DMS79 (cell line): ENCODE results near the gene PIK3C2G.

Experiments used
- DNase-seq: peaks from one replicate; lab custom pipeline; 2025; lab: John Stamatoyannopoulos, UW

The PIK3C2G gene

GRCh38 chr12:18564306-18564705 lies 303.0 kb downstream of the PIK3C2G start:
- DNase-seq: no peak

DNA sequence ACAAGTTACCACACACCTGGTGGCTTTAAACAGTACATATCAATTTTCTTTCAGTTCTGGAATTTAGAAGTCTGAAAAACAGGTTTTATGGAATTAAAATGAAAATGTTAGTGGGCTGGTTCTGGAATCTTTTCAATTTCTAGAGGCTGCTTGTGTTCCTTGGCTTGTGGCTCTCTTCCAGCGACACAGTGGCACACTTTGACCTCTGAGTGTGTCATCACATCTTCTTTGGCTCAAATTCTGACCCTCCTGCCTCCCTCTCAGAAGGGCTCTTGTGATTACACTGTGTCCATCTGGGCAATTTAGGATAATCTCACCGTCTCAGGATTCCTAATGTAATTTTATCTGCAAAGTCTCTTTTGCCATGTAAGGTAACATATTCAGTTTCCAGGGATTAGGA lies 306.5 kb downstream of the PIK3C2G start:
- DNase-seq: no peak

GRCh38 chr12:18570543-18570942 lies 309.2 kb downstream of the PIK3C2G start:
- no peak for DNase-seq

DNA sequence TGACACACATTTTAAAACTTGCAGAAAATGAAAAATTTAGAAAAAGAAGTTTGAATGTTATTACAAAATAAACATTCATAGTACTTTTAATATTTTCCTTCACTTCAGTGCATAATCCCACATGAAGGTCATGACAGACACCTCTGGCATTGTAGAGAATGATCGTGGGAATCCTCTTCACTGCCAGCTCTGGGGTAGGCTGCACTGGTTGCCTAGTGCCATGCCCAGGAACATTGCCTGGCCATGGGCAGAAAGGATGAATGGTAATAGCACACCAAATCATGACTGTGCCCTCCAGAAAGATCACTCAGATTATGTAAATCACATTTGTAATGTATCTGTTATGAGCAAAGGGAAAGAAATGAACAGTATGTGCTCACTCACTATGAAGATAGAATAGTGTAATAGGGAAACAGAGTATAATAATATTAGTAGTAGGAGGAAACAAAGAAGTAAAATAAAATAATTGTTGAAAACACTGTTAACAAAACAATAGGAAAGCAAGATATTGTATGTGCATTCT lies 314.8 kb downstream of the PIK3C2G start:
- DNase-seq: no peak

DNA sequence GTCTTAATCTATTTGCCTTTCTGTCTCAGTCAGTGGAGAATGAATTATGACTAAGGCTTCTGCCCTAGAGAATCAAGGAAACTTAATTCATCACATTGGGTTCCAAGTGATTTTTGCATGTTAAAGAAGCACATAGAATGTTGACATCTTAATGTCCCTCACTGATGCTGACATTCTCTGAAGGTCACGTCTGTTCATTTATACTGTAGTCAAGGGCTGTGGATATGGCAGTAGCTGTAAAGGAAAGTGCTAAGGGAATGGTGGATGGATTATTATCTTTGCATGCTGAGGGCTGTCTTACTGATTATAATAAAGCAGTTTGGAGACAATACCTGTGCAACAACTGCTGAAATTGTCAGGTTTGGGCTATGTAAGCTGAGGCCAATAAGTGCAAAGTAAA lies 315.3 kb downstream of the PIK3C2G start:
- DNase-seq: no peak

DNA sequence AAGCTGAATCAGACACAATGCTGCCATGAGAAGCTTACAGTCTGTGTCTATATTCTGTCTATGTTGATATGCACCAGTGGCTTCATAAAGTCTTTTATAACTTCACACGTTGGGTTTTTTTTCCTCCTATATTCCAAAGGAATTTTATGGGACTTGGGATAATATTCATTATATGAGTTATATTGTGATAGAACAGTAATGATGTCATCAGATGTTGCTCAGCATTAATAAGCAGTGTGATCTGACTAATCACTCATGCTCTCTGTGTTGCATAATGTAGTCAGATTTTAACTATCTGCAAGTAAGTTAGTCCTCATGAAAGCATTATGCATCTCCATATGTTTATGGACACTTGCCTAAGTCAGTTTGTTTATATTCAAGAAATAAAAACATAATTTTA lies 316.9 kb downstream of the PIK3C2G start:
- no peak for DNase-seq

GRCh38 chr12:18580291-18580690 lies 319.0 kb downstream of the PIK3C2G start:
- no peak for DNase-seq

DNA sequence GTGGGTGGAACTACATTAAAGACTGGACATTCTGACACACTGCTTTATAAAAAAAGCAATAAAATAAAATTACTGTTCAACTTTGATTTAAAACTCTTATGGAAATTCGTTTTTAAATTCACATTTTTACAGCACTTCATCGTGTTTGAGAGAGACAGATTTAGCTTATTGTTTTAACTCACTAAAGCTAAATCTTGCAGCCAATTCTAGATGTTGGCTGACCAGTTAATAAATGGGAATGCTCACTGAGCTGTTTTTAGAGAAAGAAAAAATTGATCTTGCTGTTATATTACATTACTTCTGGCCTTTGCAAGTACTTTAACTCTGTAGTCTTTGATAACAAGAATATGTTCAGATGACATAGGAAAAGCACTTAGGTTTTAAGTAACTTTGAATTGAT lies 319.4 kb downstream of the PIK3C2G start:
- DNase-seq: no peak

GRCh38 chr12:18581232-18581962 lies 320.1 kb downstream of the PIK3C2G start:
- DNase-seq: no peak

- DNase-seq: no peak
Observed at GRCh38 chr12:18583655-18584054, 322.3 kb downstream of the PIK3C2G start.

DNA sequence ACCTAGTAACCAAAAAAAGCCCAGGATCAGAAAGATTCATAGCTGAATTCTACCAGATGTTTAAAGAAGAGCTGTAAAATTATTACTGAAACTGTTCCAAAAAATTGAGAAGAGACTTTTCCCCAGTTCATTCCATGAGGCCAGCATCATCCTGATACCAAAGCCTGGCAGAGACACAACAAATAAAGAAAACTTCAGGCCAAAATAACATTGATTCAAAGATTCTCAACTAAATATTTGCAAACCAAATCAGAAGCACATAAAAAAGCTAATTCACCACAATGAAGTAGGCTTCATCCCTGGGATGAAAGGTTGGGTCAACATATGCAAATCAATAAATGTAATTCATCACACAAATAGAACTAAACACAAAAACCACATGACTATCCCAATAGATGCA lies 325.3 kb downstream of the PIK3C2G start:
- no peak for DNase-seq

DNA sequence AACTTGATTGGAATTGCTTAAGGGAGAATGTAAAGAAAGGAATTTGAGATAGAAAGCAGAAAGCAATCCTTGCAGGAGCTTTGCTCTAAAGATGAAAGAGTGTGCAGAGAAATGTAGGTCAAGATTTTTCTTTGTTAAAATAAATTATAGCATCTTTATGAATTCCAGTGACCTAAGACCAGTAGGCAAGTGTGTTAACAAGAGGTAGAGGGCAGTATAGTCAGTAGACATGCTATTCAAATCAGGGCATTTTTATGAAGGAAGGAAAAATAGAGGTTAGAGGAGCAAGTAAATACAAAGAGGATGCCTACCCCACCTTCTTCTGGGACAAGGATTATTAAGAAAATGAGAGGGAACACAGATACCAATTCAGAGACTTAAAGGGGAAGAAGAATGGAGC lies 328.0 kb downstream of the PIK3C2G start:
- no peak for DNase-seq

DNA sequence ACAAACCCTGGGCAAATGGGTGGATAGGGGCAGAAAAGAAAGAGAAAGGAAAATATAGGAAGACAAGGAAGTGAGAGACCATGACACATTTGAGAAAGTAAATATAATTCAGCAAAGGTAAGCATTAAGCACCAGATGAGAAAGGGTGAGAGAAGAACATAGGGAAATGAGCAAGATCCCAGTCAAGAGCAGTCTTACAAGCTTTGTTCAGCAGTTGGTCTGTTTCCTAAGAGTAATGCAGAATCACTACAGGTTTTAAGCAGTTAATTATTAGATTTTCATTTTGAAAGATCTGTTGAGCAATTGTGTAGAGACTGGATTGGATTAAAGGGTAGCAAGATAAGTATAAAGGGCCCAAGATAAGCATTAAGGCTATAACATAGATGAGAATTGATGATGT lies 330.2 kb downstream of the PIK3C2G start:
- no peak for DNase-seq

DNA sequence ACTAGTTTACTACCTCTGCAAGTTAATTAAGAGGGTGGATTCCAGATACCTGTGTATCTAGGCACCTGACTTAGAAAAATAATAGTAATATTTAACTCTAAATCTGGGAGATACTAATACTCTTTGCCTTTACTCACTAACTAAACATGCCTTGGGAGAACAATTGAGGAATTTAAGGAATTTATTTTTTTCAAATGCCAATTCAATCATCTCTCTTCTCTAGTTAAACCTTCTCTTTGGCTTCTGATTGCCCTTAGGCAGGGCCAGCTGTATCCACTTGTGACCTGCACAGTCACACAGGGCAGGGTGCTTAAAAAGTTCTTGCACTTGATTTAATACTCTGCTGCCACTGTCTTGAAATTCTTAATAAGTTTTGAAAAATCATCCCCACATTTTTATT lies 334.1 kb downstream of the PIK3C2G start:
- no peak for DNase-seq

- DNase-seq: no peak
Observed at GRCh38 chr12:18601962-18602361, 340.6 kb downstream of the PIK3C2G start.

DNA sequence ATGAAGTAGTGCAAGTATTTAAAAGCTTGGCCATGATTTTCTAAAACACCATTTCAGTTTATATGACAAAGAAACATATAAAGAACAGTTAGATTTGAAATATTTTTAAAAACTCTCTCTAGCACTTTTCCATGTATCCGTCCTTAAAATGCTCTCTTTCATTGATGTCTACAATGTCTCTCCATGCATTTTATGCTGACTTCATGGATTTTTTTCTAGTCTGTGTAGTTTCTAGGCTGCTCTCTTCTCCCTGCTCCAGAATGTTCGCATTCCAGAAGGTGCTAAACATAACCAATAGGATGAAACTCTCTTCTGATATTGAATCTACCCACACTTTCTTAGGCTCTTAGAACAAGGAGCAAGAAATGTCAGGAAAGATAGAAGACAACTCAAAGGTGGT lies 351.7 kb downstream of the PIK3C2G start:
- DNase-seq: no peak

DNA sequence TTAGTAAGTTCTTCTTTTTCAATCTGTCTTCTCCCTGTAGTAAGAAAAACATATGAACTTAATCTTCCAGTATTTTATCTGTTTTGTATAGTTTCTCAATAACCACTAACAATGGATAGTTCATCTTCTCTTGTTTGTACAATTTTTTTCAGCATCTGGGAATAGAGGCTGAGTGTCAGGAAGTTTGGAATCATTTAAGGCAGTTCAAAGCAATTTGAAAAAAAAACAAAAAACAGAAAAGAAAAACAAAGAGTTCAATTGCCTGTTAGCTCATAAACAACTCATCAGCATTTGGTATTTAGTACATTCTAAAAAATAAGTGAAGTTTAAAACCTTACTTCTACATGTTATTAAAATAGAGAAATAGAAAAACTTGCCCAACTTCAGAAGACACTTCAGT lies 359.7 kb downstream of the PIK3C2G start:
- DNase-seq: no peak

DNA sequence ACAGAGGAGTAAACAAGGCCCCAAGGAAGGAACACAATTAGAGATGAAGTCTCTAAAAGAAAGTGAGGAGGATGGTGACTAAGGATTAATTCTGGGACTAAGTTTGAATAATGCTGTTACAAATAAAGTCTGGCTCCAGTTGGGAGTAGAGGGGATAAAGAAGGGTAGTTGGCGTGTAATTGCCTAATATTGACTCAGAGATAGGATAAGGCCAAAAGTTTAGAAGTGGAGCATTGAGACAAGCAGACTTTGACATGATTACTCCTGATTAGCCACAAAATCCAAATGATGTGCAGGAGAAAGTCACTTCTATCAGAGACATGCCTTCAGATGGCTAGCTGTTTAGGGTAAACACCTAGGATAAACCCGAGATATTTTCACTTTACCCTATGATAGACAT lies 368.1 kb downstream of the PIK3C2G start:
- no peak for DNase-seq

DNA sequence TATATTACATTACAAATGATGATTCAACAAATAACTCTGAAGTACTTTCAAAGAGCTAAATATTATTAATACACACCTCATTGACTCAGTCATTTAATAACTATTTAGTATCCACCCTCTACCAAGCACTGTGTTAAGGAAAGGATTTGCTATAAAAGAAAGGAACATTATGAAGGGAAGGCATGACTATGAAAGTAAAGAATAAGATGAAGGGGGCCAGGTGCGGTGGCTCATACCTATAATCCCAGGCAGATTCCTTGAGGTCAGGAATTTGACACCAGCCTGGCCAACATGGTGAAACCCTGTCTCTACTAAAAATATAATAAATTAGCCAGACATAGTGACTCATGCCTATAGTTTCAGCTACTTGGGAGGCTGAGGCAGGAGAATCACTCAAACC lies 368.6 kb downstream of the PIK3C2G start:
- DNase-seq: no peak

DNA sequence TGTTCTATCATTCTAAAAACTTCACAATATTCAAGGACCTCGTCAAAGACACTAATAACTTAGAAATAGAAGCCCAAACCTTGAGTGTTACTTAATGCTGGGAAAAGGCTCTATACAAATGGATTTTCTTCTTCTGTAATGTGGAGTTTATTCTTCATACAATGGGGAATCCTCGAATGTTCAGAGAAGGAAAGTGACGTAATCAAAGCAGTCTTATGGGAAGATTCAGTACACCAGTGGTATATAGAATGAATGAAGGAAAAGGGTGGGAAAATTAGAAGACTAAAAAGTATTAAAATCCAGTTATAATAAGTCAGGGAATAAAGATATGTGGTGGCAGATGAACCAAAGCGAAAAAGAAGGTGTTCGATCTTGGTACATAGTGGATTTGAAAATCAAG lies 370.0 kb downstream of the PIK3C2G start:
- DNase-seq: no peak

GRCh38 chr12:18632848-18633247 lies 371.5 kb downstream of the PIK3C2G start:
- no peak for DNase-seq

DNA sequence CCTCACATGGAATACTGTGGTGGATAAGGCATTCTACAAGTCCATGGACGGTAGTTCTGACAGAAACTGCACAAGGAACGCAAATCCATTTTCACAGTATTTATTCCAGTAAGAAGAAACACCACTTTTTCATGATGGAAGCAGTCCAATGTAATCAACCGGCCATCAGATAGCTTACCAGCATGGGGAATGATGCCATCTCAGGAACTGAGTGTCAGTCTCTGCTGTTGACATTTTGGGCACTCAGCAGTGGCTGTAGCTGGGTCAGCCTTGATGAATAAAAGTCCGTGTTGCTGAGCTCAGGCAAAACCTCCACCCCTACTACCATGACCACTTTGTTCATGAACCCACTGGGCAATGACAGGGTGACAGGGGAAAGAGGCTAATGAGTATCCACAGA lies 373.1 kb downstream of the PIK3C2G start:
- DNase-seq: no peak

DNA sequence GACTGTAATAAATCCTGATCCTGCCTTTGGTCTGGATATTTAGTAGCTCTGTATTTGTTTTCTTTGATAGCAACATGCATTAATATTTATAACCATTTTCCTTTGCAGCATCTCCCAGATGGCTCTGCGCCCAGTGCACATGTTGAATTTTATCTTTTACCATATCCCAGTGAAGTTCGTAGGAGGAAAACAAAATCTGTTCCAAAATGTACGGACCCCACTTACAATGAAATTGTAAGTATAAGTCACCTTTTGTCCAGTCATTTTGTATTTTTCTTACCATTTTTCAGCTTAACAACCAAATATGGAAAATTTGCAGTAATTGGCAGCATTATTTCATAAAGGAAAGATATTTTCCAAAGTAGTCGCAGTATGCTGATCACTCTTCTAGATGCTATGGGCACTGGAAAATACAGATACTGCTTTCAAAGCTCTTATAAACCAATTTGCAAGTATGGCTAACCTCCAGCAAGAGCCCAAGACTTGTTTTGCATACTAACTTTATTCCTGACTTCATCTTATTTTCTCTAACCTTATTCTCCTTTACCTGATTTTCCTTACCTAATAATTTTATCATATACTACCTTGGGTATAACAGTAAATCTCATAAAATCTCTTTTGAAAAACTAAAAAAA lies 379.1 kb downstream of the PIK3C2G start:
- DNase-seq: no peak

DNA sequence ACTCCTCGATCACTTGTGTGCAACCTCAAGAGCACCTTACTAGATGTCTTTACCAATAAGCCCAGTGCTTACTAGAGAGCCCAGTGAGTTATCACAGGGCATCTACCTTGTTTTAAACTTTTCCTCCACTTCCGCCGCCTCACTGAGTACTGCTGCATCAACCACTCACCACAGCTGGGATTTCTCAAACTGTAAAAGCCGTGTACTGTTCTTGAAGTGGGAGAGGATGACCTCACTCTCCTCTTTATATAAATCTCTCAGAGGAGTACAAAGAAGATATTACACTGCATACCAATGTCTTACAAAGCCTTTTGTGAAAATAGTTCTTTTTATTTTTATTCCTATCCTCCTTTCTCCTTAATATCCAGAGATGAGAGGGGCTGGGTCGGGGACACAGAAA lies 382.4 kb downstream of the PIK3C2G start:
- no peak for DNase-seq
